SK-N-SH (cell line): ENCODE results near the gene GRAMD1B.

Source experiments
- CHD2 ChIP-seq: fragments of 150-350 bp; IDR thresholded peaks from 2 replicates; pipeline ENCODE4 v1.6.1; 2018; ENCODE audit warnings: low read length; ENCODE audit not compliant: partially characterized antibody
- CTCF ChIP-seq: fragments of 200-600 bp; sonication (generic); IDR thresholded peaks from 2 replicates; pipeline ENCODE4 v1.6.1; 2017; ENCODE audit warnings: antibody characterized with exemption, mild to moderate bottlenecking, moderate library complexity
- GABPA ChIP-seq: IDR thresholded peaks from 2 replicates; pipeline ENCODE4 v1.4.0; 2012; ENCODE audit warnings: low read depth, mild to moderate bottlenecking
- GATA2 ChIP-seq: sonication (generic); formaldehyde crosslinking; IDR thresholded peaks from 2 replicates; pipeline ENCODE4 v1.5.0; 2020; ENCODE audit warnings: mild to moderate bottlenecking, missing genetic modification reagents
- JUND ChIP-seq: IDR thresholded peaks from 2 replicates; pipeline ENCODE4 v1.4.0; 2012
- POLR2AphosphoS5 ChIP-seq: IDR thresholded peaks from 2 replicates; pipeline ENCODE4 v1.6.1; 2012; ENCODE audit warnings: low read depth, low read length
- RCOR1 ChIP-seq: fragments of 150-350 bp; IDR thresholded peaks from 2 replicates; pipeline ENCODE4 v1.6.1; 2017; ENCODE audit warnings: antibody characterized with exemption, low read length
- RFX5 ChIP-seq: IDR thresholded peaks from 2 replicates; pipeline ENCODE4 v1.6.1; 2012; ENCODE audit warnings: mild to moderate bottlenecking, improper control_type of control experiment, low read length
- RXRA ChIP-seq: IDR thresholded peaks from 2 replicates; pipeline ENCODE4 v1.4.0; 2012; ENCODE audit warnings: low read depth, mild to moderate bottlenecking, borderline replicate concordance
- YY1 ChIP-seq: IDR thresholded peaks from 2 replicates; pipeline ENCODE4 v1.4.0; 2012; ENCODE audit warnings: low read depth, mild to moderate bottlenecking
- TF ChIP-seq, protein P1 (sequence below): IDR thresholded peaks from 2 replicates; pipeline ENCODE4 v1.4.0; 2012; ENCODE audit warnings: low read depth
- TF ChIP-seq, protein P2 (sequence below): IDR thresholded peaks from 2 replicates; pipeline ENCODE4 v1.6.1; 2012; ENCODE audit warnings: mild to moderate bottlenecking, low read depth, low read length, moderate library complexity
- TF ChIP-seq, protein P3 (sequence below): IDR thresholded peaks from 2 replicates; pipeline ENCODE4 v1.4.0; 2012; ENCODE audit warnings: low read depth, borderline replicate concordance

- TF ChIP-seq YY1 (no peak), GABPA (no peak), GATA2 (no peak), JUND (no peak), CTCF (no peak), POLR2AphosphoS5 (no peak), RCOR1 (no peak), RXRA (no peak), CHD2 (no peak), RFX5 (no peak)
- TF ChIP-seq, protein P1, sequence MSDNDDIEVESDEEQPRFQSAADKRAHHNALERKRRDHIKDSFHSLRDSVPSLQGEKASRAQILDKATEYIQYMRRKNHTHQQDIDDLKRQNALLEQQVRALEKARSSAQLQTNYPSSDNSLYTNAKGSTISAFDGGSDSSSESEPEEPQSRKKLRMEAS, result no peak
- TF ChIP-seq, protein P2, sequence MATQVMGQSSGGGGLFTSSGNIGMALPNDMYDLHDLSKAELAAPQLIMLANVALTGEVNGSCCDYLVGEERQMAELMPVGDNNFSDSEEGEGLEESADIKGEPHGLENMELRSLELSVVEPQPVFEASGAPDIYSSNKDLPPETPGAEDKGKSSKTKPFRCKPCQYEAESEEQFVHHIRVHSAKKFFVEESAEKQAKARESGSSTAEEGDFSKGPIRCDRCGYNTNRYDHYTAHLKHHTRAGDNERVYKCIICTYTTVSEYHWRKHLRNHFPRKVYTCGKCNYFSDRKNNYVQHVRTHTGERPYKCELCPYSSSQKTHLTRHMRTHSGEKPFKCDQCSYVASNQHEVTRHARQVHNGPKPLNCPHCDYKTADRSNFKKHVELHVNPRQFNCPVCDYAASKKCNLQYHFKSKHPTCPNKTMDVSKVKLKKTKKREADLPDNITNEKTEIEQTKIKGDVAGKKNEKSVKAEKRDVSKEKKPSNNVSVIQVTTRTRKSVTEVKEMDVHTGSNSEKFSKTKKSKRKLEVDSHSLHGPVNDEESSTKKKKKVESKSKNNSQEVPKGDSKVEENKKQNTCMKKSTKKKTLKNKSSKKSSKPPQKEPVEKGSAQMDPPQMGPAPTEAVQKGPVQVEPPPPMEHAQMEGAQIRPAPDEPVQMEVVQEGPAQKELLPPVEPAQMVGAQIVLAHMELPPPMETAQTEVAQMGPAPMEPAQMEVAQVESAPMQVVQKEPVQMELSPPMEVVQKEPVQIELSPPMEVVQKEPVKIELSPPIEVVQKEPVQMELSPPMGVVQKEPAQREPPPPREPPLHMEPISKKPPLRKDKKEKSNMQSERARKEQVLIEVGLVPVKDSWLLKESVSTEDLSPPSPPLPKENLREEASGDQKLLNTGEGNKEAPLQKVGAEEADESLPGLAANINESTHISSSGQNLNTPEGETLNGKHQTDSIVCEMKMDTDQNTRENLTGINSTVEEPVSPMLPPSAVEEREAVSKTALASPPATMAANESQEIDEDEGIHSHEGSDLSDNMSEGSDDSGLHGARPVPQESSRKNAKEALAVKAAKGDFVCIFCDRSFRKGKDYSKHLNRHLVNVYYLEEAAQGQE, result no peak
- TF ChIP-seq, protein P3, sequence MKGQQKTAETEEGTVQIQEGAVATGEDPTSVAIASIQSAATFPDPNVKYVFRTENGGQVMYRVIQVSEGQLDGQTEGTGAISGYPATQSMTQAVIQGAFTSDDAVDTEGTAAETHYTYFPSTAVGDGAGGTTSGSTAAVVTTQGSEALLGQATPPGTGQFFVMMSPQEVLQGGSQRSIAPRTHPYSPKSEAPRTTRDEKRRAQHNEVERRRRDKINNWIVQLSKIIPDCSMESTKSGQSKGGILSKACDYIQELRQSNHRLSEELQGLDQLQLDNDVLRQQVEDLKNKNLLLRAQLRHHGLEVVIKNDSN, result no peak
Observed at GRCh38 chr11:123461164-123461563, 31.1 kb downstream of the GRAMD1B start.
